Lower lobe of right lung (tissue), 2 donors: ENCODE results near the gene SORCS1. TPM values are rescaled to one million over a fixed set of nuclear protein-coding genes. Genes with fewer than 3 reads are reported as not detected.

Source experiments
- ATAC-seq, 2 donors: fragments of 200-7000 bp; cut with Tn5 transposase; one replicate each; pipeline ENCODE4 v1.9.1; 2020 to 2022; ENCODE audit warnings: mild to moderate bottlenecking in 2 of 2, moderate library complexity in 2 of 2
- DNase-seq: peaks from one replicate; pipeline ENCODE4 v3.0.0-alpha.2; 2020
- H3K27ac ChIP-seq: fragments of 200-600 bp; one replicate; pipeline ENCODE4 v1.8.0; 2022
- H3K27me3 ChIP-seq: fragments of 200-600 bp; one replicate; pipeline ENCODE4 v1.8.0; 2022; ENCODE audit warnings: low read depth
- H3K36me3 ChIP-seq: fragments of 200-600 bp; one replicate; pipeline ENCODE4 v1.8.0; 2022; ENCODE audit warnings: mild to moderate bottlenecking
- H3K4me1 ChIP-seq: fragments of 200-600 bp; one replicate; pipeline ENCODE4 v1.8.0; 2022
- H3K4me3 ChIP-seq: fragments of 200-600 bp; one replicate; pipeline ENCODE4 v1.8.0; 2022; ENCODE audit warnings: mild to moderate bottlenecking
- H3K9me3 ChIP-seq: fragments of 200-600 bp; one replicate; pipeline ENCODE4 v1.8.0; 2022
- intact Hi-C: fragments of 100-400 bp; cut with DNase I; formaldehyde crosslinking; loops from one replicate; pipeline ENCODE4 v1.11.0; 2022
- total RNA-seq: library from RNA; stranded (reverse); fragmentation: NEBNext Ultra II Directional; extraction: Animal tissue kit (Norgen Biotek cat#: 25700); gene quantifications from one replicate; pipeline ENCODE4 v1.2.1, GENCODE V29; 2021
- TF ChIP-seq, protein P1 (sequence below): fragments of 200-600 bp; IDR thresholded peaks from one replicate; pipeline ENCODE4 v1.8.0; 2022; ENCODE audit warnings: antibody characterized with exemption, mild to moderate bottlenecking
- donor health status: DM: no; HTN: yes; CAD: no; lungs with severe emphysema.

SORCS1 gene
- total RNA-seq, 1 donor from 2014 or later = 0.15 TPM

DNA sequence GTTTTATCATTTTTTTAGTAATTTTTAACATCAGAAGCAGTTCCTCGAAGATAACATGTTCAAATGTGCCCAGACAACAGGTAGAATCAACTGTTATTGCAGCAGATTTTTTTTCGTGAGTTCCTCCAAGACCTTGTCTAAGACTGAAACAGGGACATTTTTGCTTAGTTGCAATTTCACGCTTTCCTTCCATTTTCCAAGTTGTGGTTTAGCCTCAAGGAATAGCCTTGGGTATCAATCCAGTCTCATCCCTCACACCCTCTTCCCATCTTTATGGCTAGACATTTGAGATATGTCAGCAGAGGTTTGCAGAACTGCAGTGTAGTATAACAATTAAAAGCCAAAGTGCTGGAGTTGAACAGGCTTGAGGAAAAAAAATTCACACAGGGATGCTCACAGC lies 152.5 kb downstream of the SORCS1 start:
- H3K9me3 ChIP-seq = no peaks in the 10 kb centered on the region
- no peak for DNase-seq
- TF ChIP-seq, protein P1, sequence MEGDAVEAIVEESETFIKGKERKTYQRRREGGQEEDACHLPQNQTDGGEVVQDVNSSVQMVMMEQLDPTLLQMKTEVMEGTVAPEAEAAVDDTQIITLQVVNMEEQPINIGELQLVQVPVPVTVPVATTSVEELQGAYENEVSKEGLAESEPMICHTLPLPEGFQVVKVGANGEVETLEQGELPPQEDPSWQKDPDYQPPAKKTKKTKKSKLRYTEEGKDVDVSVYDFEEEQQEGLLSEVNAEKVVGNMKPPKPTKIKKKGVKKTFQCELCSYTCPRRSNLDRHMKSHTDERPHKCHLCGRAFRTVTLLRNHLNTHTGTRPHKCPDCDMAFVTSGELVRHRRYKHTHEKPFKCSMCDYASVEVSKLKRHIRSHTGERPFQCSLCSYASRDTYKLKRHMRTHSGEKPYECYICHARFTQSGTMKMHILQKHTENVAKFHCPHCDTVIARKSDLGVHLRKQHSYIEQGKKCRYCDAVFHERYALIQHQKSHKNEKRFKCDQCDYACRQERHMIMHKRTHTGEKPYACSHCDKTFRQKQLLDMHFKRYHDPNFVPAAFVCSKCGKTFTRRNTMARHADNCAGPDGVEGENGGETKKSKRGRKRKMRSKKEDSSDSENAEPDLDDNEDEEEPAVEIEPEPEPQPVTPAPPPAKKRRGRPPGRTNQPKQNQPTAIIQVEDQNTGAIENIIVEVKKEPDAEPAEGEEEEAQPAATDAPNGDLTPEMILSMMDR = no peak
- intact Hi-C loops = no loop called here
- no peaks in the 10 kb centered on the region for H3K27me3 ChIP-seq
- H3K36me3 ChIP-seq = no peaks in the 10 kb centered on the region
- H3K4me3 ChIP-seq = no peak overlapping the region
- no peak overlapping the region for H3K27ac ChIP-seq
- ATAC-seq = no peak
- no peaks in the 10 kb centered on the region for H3K4me1 ChIP-seq

GRCh38 chr10:107011105-107011504 lies 153.4 kb downstream of the SORCS1 start:
- no peak for ATAC-seq
- H3K36me3 ChIP-seq = no peaks in the 10 kb centered on the region

DNA sequence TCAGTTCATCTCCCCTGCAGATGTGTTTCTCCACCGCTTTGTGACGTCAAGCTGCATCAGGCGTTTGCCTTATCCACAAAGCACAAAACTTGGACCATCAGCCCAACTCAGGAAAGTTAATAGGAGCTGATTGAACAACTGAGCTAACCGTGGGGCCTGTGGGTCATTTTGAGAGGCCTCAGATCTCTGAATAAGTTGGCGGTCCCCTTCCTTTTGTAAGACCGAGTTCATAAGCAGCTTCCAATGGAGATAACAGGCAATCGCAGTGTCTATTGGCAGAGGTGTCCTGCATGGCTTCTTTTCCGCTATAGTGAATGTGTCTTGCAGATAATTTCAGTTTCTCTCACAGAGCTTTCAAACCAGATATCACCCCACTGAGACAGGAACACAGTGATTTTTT lies 154.0 kb downstream of the SORCS1 start:
- TF ChIP-seq, protein P1 = no peak
- ATAC-seq (no peak), DNase-seq (no peak)
- Histone ChIP-seq H3K9me3 (no peaks in the 10 kb centered on the region), H3K36me3 (no peaks in the 10 kb centered on the region), H3K27ac (no peak overlapping the region), H3K4me3 (no peak overlapping the region), H3K4me1 (no peaks in the 10 kb centered on the region), H3K27me3 (no peaks in the 10 kb centered on the region)
- intact Hi-C loops = no loop called here

More at GRCh38 chr10:107011105-107011504, 153.4 kb downstream of the SORCS1 start:
- DNase-seq = no peak
- Histone ChIP-seq H3K4me1 (no peaks in the 10 kb centered on the region), H3K9me3 (no peaks in the 10 kb centered on the region), H3K27me3 (no peaks in the 10 kb centered on the region), H3K27ac (no peak overlapping the region), H3K4me3 (no peak overlapping the region)
- intact Hi-C loops = no loop called here
- TF ChIP-seq, protein P1 = peak; percentile 19

GRCh38 chr10:107004362-107004761 lies 160.1 kb downstream of the SORCS1 start:
- TF ChIP-seq, protein P1 = no peak
- Histone ChIP-seq H3K4me1 (no peaks in the 10 kb centered on the region), H3K9me3 (no peaks in the 10 kb centered on the region), H3K36me3 (no peaks in the 10 kb centered on the region), H3K4me3 (no peak overlapping the region), H3K27ac (no peak overlapping the region), H3K27me3 (no peaks in the 10 kb centered on the region)
- DNase-seq (no peak), ATAC-seq (no peak)
- intact Hi-C loops = no loop called here

- TF ChIP-seq, protein P1 = no peak
- no peak overlapping the region for H3K27ac ChIP-seq
- intact Hi-C loops = no loop called here
- no peaks in the 10 kb centered on the region for H3K27me3 ChIP-seq
- no peak overlapping the region for H3K4me3 ChIP-seq
- no peaks in the 10 kb centered on the region for H3K36me3 ChIP-seq
- H3K4me1 ChIP-seq = no peaks in the 10 kb centered on the region
- ATAC-seq = no peak
- no peaks in the 10 kb centered on the region for H3K9me3 ChIP-seq
- DNase-seq = no peak
These were observed 162.4 kb downstream of the SORCS1 start for GRCh38 chr10:107002068-107002467.
